Upper lobe of left lung (tissue), 4 donors: ENCODE results near the gene LYPLA2.

ENCODE experiments used
- EP300 ChIP-seq, 4 donors: sonication (generic); formaldehyde crosslinking; IDR thresholded peaks; one replicate each; pipeline ENCODE4 v1.5.1; 2017; ENCODE audit warnings: antibody characterized with exemption in 4 of 4, control low read depth in 2 of 4
- POLR2A ChIP-seq, 4 donors: fragments of 450-650 bp; IDR thresholded peaks; one replicate each; pipeline ENCODE4 v1.5.1; 2016 to 2017; ENCODE audit warnings: antibody characterized with exemption in 4 of 4, mild to moderate bottlenecking in 2 of 4
- POLR2AphosphoS5 ChIP-seq, 2 donors: sonication (generic); formaldehyde crosslinking; IDR thresholded peaks; one replicate each; pipeline ENCODE4 v1.5.1; 2017; ENCODE audit warnings: antibody characterized with exemption in 2 of 2
- TF ChIP-seq, protein P1 (sequence below), 6 experiments: fragments of 450-650 bp in 4 of 6; fragments of 200-600 bp in 2 of 6; sonication (generic) in 2 of 6; IDR thresholded peaks; one replicate each; pipeline ENCODE4 v1.5.1; 2016 to 2019; ENCODE audit warnings: antibody characterized with exemption in 6 of 6

DNA sequence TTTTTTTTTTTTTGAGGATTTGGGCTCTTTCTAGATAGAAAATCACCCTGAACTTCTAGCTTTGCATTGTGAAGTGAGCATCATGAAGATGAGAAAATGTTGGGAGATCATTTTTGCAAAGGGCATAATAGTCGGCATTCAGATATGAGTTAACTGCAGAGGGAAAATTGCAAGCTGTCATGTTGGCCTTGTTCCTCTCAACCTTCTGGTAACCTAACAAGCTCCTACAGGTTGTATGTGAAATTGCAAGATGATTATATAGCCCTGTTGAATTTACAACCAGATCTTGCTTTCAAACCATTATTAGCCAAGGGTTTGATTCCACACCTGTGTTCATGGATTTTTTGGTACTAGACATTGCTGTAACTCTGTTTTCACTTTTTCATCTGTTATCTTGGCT, 45.4 kb upstream of the LYPLA2 start:
- TF ChIP-seq POLR2A (IDR thresholded peaks at IDR 0.05) (no peak), EP300 (IDR thresholded peaks at IDR 0.05) (no peak), POLR2AphosphoS5 (IDR thresholded peaks at IDR 0.05) (no peak)
- TF ChIP-seq, protein P1, sequence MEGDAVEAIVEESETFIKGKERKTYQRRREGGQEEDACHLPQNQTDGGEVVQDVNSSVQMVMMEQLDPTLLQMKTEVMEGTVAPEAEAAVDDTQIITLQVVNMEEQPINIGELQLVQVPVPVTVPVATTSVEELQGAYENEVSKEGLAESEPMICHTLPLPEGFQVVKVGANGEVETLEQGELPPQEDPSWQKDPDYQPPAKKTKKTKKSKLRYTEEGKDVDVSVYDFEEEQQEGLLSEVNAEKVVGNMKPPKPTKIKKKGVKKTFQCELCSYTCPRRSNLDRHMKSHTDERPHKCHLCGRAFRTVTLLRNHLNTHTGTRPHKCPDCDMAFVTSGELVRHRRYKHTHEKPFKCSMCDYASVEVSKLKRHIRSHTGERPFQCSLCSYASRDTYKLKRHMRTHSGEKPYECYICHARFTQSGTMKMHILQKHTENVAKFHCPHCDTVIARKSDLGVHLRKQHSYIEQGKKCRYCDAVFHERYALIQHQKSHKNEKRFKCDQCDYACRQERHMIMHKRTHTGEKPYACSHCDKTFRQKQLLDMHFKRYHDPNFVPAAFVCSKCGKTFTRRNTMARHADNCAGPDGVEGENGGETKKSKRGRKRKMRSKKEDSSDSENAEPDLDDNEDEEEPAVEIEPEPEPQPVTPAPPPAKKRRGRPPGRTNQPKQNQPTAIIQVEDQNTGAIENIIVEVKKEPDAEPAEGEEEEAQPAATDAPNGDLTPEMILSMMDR (IDR thresholded peaks at IDR 0.05): peak in 4 of 6 experiments; percentile 15 to 49 (median 40)
